ENCODE data around the gene TPPP.
A peak's percentile ranks its signal among the peaks of the same experiment; 100 is the strongest.

TPPP gene

GRCh38 chr5:612498-613424 is 80.4 kb downstream of the TPPP start:
- TF ChIP-seq TCF12 (IDR thresholded peaks at IDR 0.05; ENCODE audit: low read depth), result no peak
- TF ChIP-seq, protein P1, sequence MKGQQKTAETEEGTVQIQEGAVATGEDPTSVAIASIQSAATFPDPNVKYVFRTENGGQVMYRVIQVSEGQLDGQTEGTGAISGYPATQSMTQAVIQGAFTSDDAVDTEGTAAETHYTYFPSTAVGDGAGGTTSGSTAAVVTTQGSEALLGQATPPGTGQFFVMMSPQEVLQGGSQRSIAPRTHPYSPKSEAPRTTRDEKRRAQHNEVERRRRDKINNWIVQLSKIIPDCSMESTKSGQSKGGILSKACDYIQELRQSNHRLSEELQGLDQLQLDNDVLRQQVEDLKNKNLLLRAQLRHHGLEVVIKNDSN (IDR thresholded peaks at IDR 0.05), result no peak
- no peak for TF ChIP-seq FOXM1 (IDR thresholded peaks at IDR 0.05; ENCODE audit: borderline replicate concordance, low read depth)
- no peak for TF ChIP-seq EGR1 (IDR thresholded peaks at IDR 0.05)
- no peak for TF ChIP-seq CREB1 (IDR thresholded peaks at IDR 0.05; ENCODE audit: low read depth)
- TF ChIP-seq EP300 (IDR thresholded peaks at IDR 0.05; ENCODE audit: borderline replicate concordance), result no peak
- TF ChIP-seq, protein P2, sequence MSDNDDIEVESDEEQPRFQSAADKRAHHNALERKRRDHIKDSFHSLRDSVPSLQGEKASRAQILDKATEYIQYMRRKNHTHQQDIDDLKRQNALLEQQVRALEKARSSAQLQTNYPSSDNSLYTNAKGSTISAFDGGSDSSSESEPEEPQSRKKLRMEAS (IDR thresholded peaks at IDR 0.05), result no peak

DNA sequence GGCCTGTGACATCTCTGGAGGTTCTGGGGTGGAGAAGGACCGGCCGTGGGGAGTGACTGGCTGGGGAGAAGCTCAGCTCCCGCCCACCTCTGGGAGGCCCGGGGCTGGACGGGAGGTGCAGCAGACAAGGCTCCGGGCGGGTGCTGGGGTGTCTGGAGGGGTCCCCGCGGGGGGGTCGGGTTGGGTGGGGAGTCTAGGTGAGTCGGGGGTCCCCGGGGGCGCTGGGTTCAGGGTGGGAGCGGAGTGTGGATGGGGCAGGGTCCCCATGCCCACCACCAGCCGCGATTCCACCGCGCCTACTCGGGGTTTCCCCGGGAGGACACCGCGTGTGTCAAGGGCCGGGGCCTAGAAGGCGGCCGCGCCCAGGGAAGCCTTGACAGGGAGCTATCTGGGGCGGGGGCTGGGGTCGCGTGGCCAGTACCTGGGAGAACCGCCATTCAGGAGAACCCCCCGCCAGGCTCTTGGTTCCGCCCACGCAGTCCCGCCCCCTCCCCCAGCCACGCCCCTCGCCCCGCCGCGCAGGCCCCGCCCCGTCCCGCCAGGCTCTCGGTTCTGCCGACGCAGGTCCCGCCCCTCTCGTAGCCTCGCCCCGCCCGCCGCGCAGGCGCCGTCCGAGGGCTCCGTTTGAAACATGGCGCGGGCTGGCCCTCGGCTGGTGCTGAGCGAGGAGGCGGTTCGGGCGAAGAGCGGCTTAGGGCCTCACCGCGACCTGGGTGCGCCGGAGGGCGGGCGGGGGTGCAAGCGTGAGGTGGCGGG is 81.2 kb downstream of the TPPP start, which contains the start of gene CEP72:
Gene CEP72 (plus strand): TSS at position 610 of the 756 bp plus-strand sequence. CDS start 22 bp downstream, at position 632.
- TF ChIP-seq, protein P2 (IDR thresholded peaks at IDR 0.05), result 0 out of 2 replicates have a peak, but pooled peaks have one; percentile 50
- TF ChIP-seq ZBTB7A (IDR thresholded peaks at IDR 0.05; ENCODE audit: low read depth) (peak; percentile 94), RAD21 (IDR thresholded peaks at IDR 0.05; ENCODE audit: low read depth) (no peak), CEBPB (IDR thresholded peaks at IDR 0.05) (no peak), EGR1 (IDR thresholded peaks at IDR 0.05) (peak; percentile 84), TAF1 (IDR thresholded peaks at IDR 0.05; ENCODE audit: low read depth) (peak; percentile 74), TEAD4 (IDR thresholded peaks at IDR 0.05) (no peak), EP300 (IDR thresholded peaks at IDR 0.05; ENCODE audit: borderline replicate concordance) (no peak), YY1 (IDR thresholded peaks at IDR 0.05; ENCODE audit: low read depth) (peak; percentile 89), FOXM1 (IDR thresholded peaks at IDR 0.05; ENCODE audit: borderline replicate concordance, low read depth) (no peak)

GRCh38 chr5:610744-611730 is 82.1 kb downstream of the TPPP start:
- TF ChIP-seq EGR1 (IDR thresholded peaks at IDR 0.05), result no peak
- TF ChIP-seq ZBTB7A (IDR thresholded peaks at IDR 0.05; ENCODE audit: low read depth), result no peak
- TF ChIP-seq CREB1 (IDR thresholded peaks at IDR 0.05; ENCODE audit: low read depth), result no peak
- no peak for TF ChIP-seq EP300 (IDR thresholded peaks at IDR 0.05; ENCODE audit: borderline replicate concordance)
- TF ChIP-seq CEBPB (IDR thresholded peaks at IDR 0.05), result no peak
- TF ChIP-seq FOXM1 (IDR thresholded peaks at IDR 0.05; ENCODE audit: borderline replicate concordance, low read depth), result no peak
- no peak for TF ChIP-seq TAF1 (IDR thresholded peaks at IDR 0.05; ENCODE audit: low read depth)
- no peak for TF ChIP-seq REST (IDR thresholded peaks at IDR 0.05; ENCODE audit: low read depth)
- TF ChIP-seq YY1 (IDR thresholded peaks at IDR 0.05; ENCODE audit: low read depth), result no peak
- no peak for TF ChIP-seq TCF12 (IDR thresholded peaks at IDR 0.05; ENCODE audit: low read depth)

DNA sequence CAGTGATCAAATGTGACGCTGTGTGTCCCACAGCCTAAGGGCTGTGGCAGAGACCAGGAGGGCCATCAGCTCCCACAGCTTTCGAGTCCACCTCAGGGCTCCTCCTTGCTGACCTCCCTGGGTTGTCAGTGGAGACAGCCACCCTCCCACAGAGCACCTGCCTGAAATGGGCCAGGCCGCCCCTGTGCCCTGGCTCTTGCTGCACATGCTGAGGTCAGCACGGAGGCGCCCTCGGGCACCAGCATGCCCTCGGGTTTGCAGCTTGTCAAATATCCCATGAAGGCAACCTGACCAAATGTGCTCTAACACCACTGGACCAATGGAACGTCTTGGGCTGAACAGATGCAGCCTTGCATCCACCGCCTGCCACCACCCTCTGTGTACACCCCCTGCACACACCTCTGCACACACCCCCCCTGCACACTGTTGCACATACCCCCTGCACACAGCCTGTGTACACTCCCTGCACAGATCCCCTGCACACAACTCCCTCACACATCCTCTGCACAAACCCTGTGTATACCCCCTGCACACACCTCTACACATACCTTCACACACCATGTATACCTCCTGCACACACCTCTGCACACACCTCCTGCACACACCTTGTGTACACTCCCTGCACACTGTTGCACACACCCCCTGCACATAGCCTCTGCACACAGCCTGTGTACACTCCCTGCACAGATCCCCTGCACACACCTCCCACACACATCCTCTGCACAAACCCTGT is 83.0 kb downstream of the TPPP start:
- TF ChIP-seq NFIC (IDR thresholded peaks at IDR 0.05) (no peak), CREB1 (IDR thresholded peaks at IDR 0.05; ENCODE audit: low read depth) (no peak), TCF12 (IDR thresholded peaks at IDR 0.05; ENCODE audit: low read depth) (no peak), ZBTB7A (IDR thresholded peaks at IDR 0.05; ENCODE audit: low read depth) (no peak)

All from Ishikawa (cell line).